Stimulated activated CD4-positive, alpha-beta T cell treated with anti-CD3 and anti-CD28 coated beads, Interleukin-4, amount 100 ng/mL, for 1 hour (primary cell): ENCODE data around the gene HCFC1.

Experiments used
- DNase-seq: peaks from one replicate; pipeline ENCODE4 v3.0.0-alpha.2; 2020

Gene HCFC1

DNA sequence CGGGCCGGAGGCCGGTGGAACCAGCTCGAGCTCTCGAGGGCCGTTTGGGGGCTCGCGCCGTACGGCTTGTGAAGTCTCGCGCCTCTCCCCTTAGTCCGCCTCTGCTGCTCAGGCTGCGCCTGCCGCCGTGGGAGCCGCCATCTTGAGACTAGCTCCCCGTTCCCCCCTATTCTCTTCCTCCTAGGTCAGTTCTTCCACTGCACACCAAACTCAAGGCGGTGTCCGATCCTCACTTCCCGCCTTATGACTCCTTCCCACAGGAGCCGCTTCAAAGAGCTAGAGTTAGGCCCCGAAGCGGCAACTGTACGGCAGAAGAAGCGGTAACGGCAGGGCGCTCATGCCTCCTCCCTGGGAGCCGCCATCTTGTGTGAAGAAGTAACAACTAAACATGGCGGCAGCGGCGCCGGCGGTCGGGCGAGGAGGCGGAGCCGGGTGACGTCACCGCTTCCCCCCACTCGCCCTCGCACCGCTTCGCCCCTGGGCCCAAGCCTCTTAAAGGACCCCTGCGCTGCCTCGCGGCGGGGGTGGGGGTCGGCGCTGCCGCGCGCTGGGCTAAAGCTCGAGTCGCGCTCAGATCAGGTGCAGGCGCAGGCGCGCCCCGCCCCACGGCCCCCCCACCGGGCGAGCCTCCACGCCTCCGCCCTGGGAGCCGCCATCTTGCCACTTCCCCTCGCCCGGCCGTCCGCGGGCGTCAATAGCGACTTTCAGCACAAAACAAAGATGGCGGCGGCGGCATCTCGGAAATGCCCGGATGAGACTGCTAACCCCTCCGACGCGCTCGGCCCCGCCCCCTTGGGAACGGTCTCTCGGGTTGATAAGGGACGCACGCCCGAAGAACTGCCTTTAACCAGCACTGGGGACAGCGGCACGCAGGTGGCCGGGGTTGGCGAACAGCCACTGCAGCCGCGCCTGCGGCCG lies at the start of gene HCFC1:
TSS of gene HCFC1 (minus strand) at position 369 of the 918 bp plus-strand sequence. CDS start 978 bp downstream, outside the sequence.
- peak; percentile 87 for DNase-seq

DNA sequence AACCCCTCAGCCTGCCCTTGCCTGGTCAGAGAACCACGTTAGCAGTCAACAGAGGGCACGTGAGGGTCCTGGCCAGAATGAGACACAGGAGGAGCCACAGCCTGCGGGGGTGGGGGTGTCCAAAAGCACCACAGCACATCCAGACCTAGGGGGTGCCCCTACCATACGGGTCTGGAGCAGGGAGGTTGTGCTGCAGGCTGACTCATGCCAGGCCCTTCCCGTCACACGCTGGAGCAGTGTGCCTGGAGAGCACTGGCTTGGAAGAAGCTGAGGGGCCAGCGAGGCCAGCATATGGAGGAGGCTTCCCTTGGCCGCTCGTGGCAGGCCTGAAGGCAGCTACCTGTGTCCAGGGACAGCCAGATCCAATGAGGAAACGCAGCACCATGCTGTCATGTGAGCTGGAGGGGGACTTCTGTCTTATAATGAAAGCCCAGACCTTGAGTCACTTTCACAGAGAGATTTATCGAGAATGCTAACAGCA lies 49.6 kb upstream of the HCFC1 start:
- DNase-seq = no peak

DNA sequence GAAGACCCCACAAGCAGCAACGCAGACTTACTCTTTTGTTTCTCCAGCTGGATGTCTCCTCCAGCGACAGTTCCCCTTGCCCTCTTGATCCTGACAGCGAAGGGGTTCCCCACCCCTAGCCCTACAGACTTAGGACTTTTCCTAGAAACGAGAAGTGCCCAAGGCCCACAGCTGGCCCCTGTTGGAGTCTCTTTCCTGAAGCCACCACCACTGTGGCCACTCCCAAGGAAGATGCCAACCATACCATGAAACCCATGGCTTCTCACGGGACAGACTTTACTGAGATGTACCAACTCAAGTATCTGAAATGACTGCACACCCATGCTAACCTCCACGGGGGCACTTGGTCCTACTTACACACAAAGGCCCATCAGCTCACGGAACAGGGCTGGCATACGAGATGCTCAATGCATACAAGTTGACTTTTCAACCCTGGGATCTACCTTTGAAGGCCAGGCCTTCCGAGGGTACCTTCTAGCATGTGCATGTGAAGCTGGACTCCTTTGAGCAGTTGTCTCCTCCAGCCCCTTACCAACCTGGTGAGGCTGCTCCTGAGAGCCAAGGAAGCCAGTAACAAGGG lies 49.0 kb upstream of the HCFC1 start:
- no peak for DNase-seq

DNA sequence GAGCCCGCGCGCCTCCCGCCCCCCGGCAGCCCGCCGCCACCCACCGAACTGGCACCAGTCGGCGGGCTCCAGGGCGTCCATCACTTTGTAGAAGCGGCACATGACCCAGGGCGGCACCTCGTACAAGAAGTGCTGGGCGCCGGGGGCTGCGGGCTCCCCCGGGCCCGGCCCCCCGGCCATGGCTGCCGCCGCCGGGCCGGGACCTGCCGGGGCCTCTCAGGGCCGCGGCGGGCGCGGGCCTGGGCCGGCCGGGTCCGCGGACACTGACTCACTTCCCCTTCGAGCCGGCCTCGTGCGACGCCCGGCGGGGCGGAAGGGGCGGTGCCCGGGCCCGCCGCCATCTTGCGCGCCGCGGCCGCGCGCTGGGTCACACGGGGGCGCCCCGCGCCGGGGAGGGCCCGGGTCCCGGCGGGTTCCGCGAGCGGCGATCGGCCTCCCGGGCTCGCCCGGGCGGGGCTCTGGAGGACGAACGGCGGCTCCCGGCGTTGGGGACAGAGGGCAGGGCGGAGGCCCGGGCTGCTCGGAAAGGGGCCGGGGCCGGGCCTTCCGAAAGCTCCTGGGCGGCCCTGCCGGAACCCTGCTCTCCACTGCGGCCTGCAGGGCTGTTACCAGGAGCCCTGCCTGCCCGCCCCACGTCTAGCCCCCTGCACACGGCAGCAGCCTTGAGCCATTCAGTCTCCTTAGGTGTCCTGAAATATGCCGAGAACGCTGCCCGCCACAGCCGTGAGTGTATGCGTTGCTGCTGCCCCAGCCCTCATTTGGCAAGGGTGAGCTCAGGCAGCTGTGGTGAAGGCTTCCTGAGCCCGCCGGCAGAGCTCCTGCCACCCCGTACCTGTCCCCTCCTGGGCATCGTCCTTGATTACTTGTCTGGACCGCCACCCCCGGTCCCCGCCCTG lies 48.3 kb upstream of the HCFC1 start, which contains the start of gene IRAK1:
TSS of gene IRAK1 (minus strand) at position 270 of the 896 bp plus-strand sequence. CDS start at position 180, 90 bp downstream.
- DNase-seq = peak; percentile 59

DNA sequence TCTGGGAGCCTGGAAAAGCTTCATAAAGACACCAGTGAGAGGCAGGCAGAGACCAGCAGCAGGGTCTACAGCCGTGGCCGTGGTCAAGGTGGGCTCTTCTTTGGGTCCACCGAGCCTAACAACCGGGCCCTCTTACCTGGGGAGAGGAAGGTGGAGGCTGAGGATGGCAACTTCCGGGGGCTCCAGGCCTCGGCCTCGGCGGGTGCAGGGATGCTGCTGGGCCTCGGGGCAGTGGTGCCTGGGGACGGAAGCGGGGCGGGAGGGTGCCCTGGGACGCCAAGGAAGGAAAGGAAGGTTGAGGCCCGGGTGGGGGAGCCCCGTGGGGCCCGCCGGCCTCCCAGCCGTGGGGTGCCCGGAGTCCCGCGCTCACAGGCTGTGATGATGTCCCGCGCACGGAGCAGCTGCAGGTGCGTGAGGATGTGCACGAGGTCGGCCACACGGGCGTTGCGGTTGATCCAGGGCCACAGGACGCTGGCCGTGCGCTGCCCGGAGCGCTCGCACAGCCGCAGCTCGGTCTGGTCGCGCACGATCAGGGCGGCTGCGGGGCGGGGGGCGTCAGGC lies 47.5 kb upstream of the HCFC1 start:
- peak; percentile 20 for DNase-seq

DNA sequence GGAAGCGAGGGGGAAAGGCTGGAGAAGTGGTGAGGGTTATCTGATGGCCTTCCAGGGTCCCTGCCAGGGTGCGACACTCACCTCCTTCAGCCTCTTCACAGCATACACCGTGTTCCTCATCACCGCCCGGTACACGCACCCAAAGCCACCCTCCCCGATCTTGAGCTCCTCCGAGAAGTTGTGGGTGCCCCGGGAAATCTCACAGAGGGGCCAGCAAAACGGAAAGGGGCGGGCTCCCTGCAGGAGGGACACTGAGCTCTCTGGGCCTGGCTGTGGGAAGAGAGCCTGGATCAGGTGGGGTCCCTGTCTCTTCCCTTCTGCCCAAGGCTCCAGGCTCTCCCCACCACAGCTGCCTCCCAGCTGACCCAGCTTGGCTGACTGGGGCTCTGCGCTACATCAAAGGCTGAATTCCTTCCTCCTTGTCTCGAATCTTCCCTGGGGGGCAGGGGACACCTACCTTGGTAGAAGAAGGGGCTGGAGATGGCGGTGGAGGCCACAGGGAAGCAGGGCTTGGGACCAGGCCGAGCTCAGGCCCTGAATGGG lies 47.0 kb upstream of the HCFC1 start:
- DNase-seq = no peak

DNA sequence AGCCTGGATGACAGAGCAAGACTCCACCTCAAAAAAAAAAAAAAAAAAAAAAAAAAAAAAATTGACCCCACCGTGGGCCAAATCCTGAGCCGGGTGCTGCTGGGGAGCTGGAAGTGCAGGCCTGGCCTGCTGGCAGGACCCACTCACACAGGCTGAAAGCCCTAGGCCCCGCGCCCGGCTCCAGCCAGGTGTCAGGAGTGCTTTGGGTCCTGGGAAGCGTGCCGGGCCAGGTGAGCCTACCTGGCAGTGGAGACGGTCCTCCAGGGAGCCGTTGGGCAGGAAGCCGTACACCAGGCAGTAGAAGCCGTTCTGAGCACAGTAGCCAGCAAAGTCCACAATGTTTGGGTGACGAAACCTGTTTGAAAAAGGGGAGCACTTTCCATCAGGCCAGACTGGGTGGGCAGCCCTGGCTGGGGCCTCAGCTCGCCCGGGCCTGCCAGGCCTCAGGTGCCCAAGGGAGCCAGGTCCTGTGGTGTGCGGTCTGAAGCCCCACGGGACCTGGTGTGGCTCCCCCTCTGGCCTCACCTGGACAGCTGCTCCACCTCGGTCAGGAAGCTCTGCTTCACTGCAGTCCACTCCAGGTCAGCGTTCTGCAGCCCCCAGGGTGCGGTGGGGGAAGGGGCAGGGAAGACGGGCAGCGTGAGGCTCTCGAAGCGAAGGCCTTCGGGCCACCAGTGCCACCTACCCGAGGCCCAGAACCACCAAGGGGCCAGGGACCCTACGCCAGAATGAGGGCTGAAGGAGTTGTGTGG lies 46.3 kb upstream of the HCFC1 start:
- DNase-seq = no peak

DNA sequence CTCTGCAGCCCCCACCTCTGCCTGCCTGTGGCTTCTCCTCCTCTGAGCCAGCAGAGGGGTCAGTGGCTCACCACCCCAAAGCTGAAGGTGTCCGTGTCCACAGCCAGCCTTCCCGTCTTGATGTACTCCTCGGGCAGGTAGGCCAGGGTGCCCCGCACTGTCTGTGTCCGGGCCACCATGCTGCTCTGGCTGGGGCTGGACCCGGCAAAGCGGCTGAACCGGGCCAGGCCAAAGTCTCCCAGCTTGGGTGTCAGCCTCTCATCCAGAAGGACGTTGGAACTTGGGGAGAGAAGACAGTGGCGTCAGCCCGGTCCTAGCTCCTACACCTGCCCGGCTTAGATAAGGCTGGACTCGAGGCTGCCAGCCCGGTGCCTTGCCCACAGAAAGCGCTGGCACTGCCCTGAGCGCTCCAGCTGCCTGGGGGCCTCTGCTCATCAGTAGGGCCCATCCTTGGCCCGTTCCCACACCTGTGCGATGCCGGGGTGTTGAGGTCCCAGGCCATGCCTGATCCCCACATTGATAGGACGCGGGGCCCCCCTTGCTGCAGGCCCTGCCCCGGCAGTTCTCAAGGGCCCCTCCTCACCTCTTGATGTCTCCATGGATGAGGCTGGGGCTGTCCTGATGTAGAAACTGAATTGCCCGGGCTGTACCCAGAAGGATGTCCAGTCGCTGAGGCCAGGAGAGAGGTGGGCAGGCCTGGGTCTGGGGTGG lies 44.9 kb upstream of the HCFC1 start:
- no peak for DNase-seq

DNA sequence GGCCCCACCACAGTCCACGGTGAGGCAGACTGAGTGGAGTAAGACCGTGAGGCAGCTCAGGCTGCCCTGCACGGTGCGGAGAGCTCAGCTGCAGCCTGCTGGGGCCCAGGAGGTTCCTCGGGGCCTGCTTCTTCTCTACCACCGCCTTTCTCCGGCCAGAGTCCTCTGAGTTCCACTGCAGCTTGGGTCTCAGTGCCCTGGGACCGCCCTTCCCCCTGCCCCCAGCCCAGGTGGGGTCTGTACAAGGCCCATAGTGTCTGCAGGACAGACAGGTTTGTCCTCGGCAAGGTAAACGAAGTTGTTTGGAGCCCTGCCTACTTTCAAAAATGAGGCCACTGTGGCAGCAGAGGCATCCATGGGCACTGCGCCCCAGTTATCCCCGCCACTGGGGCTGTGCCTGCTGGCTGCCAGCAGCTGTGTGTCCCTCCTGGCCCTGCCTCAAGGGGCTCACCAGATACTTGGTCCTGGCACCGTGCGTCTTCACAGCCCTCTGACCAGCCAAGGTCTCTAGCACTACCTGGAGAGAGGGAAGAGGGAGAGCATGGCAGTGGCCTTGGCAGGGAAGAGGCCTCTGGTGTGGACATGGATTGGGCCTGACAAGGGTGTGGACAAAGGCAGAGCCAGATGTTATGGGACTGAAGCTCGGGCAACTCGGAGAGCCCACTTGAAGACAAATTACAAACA lies 44.1 kb upstream of the HCFC1 start:
- DNase-seq = no peak

DNA sequence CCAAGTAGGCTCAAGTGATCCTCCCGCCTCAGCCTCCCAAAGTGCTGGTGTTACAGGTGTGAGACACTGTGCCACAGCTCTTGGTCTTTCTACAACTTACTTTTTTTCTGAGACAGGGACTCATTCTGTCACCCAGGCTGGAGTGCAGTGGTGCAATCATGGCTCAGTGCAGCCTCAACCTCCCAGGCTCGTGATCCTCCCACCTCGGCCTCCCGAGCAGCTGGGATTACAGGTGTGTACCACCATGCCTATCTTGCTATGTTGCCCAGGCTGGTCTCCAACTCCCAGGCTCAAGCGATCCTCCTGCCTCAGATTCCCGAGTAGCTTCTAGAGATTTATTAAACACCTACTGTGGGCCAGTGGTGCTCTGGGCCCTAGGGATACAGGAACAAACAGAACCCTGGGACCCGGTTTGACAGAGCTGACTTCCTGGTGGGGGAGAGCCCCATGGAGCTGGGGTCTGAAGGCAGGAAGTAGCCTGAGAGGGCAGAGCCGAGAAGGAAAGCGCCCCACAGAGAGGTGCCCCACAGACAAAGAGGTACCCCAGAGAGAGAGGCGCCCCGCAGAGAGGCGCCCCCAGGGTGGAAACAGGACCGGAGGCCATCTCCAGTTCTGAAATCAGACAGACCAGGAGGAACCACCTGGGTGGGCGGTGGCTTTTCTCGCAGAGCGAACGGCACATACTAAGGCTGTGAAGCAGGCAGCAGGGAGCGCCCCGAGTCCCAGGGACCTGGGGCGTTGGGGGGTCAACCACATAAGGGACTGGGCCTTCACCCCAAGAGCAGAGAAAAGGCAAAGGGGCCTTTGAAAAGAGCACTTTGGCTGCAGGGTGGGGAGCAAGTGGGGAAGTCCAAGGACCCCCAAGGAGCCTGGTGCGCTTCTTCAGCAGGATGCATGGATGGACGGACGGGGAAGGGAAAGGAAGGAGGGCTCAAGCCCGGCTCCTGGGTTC lies 43.1 kb upstream of the HCFC1 start:
- no peak for DNase-seq

DNA sequence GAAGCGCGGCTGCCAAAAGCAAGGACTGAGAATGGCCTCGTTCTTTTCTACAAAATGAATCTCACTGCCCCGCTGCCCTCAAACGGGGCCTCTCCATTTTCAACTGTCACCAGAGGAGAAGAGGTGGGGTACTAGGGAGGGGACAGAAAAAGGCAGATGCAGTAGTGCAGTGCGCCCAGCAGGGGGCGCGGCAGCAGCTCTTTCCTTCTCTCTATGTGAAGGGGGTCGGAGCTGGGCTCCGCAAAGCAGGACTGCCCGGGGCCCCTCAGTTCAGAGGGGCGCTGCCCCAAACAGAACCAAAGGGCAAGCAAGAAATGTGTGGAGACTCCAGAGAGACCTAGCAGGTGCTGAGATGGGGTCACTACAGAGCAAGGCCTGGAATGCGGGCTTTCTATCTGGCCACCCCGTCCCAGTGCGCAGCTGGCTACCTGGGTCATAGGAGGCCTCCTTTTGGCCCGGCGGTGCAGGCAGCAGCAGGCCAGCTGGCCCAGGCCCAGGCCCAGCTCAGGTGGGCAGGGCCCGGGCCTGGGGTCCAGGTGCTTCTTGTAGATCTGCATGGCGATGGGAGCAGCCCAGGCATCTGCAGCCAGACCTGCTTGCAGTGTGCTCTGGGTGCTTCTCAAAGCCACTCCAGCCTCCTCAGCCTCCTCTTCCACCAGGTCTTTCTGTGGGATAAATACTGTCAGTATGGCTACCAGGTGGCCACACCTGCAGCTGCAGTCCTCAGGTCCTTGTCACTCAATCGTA lies 42.2 kb upstream of the HCFC1 start:
- DNase-seq = peak; percentile 56

DNA sequence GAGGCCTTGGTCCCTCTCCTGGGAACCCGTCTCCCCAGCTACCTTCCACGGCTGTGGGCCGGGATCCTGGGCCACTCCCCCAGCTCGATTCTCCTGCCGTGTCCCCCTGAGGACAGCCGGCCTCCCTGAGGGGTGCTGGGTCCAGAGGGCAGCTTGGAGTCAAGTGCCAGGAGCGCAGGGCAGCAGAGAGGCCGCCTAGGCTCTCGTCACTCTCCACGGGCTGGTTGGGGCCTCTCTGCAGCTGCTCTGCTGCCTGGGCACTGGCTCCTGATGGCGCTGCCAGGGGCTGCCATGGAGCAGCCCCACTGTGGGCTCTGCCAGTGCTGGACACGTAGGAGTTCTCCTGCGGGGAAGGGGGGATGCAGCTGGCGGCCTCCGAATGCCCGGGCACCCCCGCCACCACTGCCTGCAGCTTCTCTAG lies 41.4 kb upstream of the HCFC1 start:
- DNase-seq = no peak

DNA sequence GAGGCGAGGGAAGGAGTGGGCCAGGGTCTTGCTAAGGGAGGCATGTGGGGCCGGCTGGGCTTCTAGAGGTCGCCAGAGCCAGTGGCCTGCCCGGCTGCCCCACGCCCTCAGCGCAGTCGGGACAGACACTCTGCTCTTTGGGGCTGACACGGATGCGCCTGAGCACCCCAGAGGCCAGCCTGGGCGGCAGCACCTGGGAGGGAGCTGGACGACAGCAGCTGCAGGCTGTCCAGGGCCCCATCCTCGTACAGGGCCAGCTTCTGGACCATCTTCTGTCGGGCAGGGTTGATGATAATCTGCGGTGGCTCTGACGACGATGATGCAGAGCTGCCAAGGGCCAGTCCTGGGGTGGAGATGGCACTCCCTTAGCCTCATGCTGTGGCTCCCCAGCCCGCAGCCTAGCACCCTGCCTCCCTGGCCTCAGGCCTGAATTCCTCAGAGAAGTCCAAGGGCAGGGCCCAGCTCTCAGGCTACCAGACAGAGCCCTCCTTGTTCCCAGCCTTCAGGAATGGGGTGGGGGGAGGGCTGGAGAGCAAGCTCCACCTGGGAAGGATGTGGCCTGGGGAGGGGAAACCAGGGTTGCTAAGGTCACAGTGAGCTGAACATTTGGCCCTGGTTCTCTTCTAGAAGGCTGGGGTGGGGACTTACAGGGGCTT lies 40.8 kb upstream of the HCFC1 start:
- DNase-seq = no peak

DNA sequence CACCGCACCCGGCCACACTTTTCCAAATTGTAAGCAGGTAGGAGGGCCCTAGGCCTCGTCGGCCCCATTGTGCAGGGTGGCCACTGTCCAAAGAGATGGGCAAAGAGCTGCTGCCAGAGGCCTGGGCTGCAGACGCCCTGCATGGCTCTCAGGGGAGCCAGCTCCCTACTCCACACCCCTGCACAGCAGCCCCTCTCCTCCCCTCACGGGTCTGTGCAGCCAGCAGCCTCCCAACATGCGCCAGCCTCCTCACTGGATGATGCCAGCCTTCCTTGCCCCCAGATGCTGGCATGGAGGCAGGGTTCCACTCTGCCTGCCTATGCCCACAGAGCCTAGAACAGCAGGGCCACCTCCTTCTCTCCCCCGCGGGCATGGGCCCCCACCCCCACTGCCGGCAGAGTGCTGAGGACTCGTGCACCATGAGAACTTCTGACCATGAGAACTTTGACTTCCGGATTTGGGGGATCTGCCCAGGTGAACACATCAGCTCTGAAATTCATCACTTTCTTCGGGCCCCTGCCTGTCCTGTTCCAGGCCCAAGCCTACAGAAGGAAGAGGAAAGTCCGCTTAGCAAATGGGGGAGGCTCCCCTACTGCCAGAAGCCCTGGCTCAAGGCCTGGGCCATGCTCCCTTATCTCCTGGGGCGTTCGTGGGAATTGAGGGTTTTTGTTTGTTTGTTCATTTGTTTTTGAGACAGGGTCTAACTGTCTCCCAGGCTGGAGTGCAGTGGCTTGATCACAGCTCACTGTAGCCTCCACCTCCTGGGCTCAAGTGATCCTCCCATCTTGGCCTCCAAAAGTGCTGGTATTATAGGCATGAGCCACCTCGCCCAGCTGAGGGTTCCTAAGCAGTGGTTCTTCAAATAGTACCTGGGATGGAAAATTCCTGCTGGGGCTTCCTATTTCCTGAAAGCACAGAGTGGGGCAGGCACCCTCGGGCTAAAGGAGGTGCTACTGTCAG lies 40.0 kb upstream of the HCFC1 start:
- DNase-seq = no peak

DNA sequence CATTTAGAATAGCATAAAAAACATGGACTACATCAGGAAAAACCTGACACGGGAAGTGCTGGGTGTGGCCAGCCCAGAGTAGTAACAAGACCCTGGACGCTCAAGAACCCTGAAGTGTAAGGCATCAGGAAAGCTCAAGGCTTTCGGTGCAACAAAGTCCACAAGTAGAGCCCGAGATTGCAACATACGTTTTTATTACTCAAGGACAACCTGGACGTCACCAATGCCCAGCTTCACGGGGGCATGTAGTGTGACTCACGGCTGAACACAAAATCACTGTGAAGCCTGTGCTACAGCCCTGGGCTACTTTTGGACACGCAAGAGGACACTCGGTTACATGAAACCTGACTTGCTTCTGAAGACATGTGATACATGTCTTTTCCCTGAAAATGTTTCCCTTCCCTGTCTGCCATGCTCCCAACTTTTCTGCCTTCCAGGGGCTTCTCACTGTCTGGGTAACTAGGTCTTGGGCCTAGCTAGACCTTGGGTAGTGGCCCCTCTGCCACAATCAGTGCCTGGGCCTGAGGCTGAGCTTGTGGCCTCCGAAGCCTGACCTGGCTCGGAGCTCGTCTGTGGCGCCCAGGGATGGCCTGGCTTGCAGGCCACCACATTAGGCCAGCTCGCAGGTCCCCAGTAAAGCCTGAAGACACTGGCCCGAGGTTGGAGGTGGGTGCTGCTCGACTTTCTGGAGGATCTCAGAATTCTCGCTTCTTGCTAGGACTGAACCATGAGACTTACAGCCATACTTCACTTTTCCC lies 38.9 kb upstream of the HCFC1 start:
- DNase-seq = no peak

DNA sequence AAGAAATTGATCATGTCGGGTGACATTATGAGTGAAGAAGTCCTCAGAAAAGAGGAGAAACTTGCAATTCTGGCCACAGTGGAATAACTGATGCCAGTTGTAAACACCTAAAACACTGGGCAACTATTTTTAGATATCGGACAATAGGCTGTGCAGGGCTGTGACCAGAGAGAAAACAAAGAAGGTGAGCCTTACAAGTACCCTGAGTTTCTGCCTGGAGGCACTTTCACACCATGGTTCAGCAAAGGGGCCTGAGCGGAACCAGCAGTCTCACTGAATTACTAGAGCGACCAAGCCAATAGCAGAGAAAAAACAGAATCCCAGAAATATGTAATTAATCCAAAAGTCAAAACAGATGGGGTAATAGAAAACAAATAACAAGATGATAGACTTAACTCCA lies 36.9 kb upstream of the HCFC1 start:
- no peak for DNase-seq
